Thymus (tissue), 14 donors: Measurements from ENCODE around the gene EDDM3A. TPM values are rescaled to one million over a fixed set of nuclear protein-coding genes. Genes with fewer than 3 reads are reported as not detected.
"Not testable (repeated sequence)": the region's sequence is repeated elsewhere in the genome, so short reads cannot be mapped to it uniquely, and the experiment has no call there.

Source experiments
- DNase-seq, 9 donors: peaks; one replicate each; pipeline ENCODE4 v3.0.0-alpha.2; 2013; ENCODE audit warnings: low spot score in 9 of 9, low read depth in 6 of 9, missing footprints in 1 of 9
- H3K27ac ChIP-seq, 2 donors: one replicate each; pipeline ENCODE4 v1.5.1; 2013; ENCODE audit warnings: control low read depth in 1 of 2, low read depth in 1 of 2, low read length in 1 of 2, mild to moderate bottlenecking in 1 of 2, moderate library complexity in 1 of 2
- H3K27me3 ChIP-seq, 2 donors: one replicate each; pipeline ENCODE4 v1.5.1; 2013; ENCODE audit warnings: low read length in 1 of 2; ENCODE audit not compliant: control insufficient read depth in 2 of 2, insufficient read depth in 1 of 2
- H3K36me3 ChIP-seq, 2 donors: one replicate each; pipeline ENCODE4 v1.5.1; 2013; ENCODE audit warnings: low read length in 1 of 2, mild to moderate bottlenecking in 1 of 2, moderate library complexity in 1 of 2; ENCODE audit not compliant: control insufficient read depth in 2 of 2, insufficient read depth in 2 of 2
- H3K4me1 ChIP-seq, 2 donors: one replicate each; pipeline ENCODE4 v1.5.1; 2013; ENCODE audit warnings: low read length in 2 of 2; ENCODE audit not compliant: control insufficient read depth in 2 of 2, insufficient read depth in 2 of 2
- H3K4me3 ChIP-seq, 2 donors: one replicate each; pipeline ENCODE4 v1.5.1; 2013; ENCODE audit warnings: low read length in 2 of 2, control low read depth in 1 of 2, mild to moderate bottlenecking in 1 of 2
- H3K9me3 ChIP-seq, 2 donors: one replicate each; pipeline ENCODE4 v1.5.1; 2013; ENCODE audit warnings: low read length in 1 of 2, mild to moderate bottlenecking in 1 of 2; ENCODE audit not compliant: control insufficient read depth in 2 of 2, insufficient read depth in 1 of 2
- WGBS: extraction: QIAGEN DNeasy Blood & Tissue Kit; methylation state at CpG from one replicate; pipeline ENCODE4 v1.1.7; 2013; 5-methylcytosine and 5-hydroxymethylcytosine counted together
- long read RNA-seq, 10 donors: transcript quantifications; one replicate each; lab custom pipeline, GENCODE V29; 2026
- polyA plus RNA-seq: library from polyadenylated mRNA; stranded (reverse); fragments of 200-250 nt; gene quantifications from one replicate; pipeline ENCODE4 v1.2.3, GENCODE V29; 2013
- total RNA-seq: library from RNA; stranded (reverse); fragments of 120-200 nt; gene quantifications from one replicate; pipeline ENCODE4 v1.2.4, GENCODE V29; 2013
- donor health status: healthy.

Gene EDDM3A
- total RNA-seq, result not detected
- polyA plus RNA-seq, result 0.11 TPM
- long read RNA-seq, donor 1, result 0 reads
- long read RNA-seq, donor 2, result 0 reads
- long read RNA-seq, donor 3, result 0 reads
- long read RNA-seq, donor 4, result 0 reads
- long read RNA-seq, donor 5, result 0 reads
- long read RNA-seq, donor 6, result 0 reads
- long read RNA-seq, donor 7, result 0 reads
- long read RNA-seq, donor 8, result 0 reads
- long read RNA-seq, donor 9, result 0 reads
- long read RNA-seq, donor 10, result 0 reads

- 93% methylated on average over 6 of the region's 6 CpGs for WGBS
- DNase-seq, result no peak
- no peaks in the 10 kb centered on the region for H3K9me3 ChIP-seq
- no peaks in the 10 kb centered on the region for H3K4me1 ChIP-seq
- no peaks in the 10 kb centered on the region for H3K36me3 ChIP-seq
- H3K27ac ChIP-seq, result no peak within 1 kb of the TSS
- no peak within 1 kb of the TSS for H3K4me3 ChIP-seq
- H3K27me3 ChIP-seq, result no peaks in the 10 kb centered on the region
Measured at GRCh38 chr14:20745571-20746358, at the start of gene EDDM3A. EDDM3A (plus strand) TSS chr14:20745887; CDS start chr14:20747581, 1,694 bp downstream.

- 96% methylated on average over 5 of the region's 5 CpGs for WGBS
- Histone ChIP-seq H3K27me3 (no peaks in the 10 kb centered on the region), H3K4me3 (no peak overlapping the region), H3K4me1 (no peaks in the 10 kb centered on the region), H3K27ac (no peak overlapping the region), H3K36me3 (no peaks in the 10 kb centered on the region), H3K9me3 (no peaks in the 10 kb centered on the region)
- DNase-seq, result no peak
Measured at GRCh38 chr14:20696764-20697163, 48.9 kb upstream of the EDDM3A start.

GRCh38 chr14:20697273-20698017, 48.2 kb upstream of the EDDM3A start:
- H3K9me3 ChIP-seq, result no peaks in the 10 kb centered on the region
- no peaks in the 10 kb centered on the region for H3K4me1 ChIP-seq
- no peaks in the 10 kb centered on the region for H3K36me3 ChIP-seq
- no peaks in the 10 kb centered on the region for H3K27me3 ChIP-seq
- peak in 8 of 9 donors; percentile 8 to 79 (median 57) for DNase-seq
- 41% methylated on average over 6 of the region's 6 CpGs for WGBS
- no peak overlapping the region for H3K27ac ChIP-seq
- H3K4me3 ChIP-seq, result no peak overlapping the region

- H3K4me3 ChIP-seq, result no peak overlapping the region
- no peaks in the 10 kb centered on the region for H3K36me3 ChIP-seq
- no peak for DNase-seq
- no peaks in the 10 kb centered on the region for H3K27me3 ChIP-seq
- H3K9me3 ChIP-seq, result no peaks in the 10 kb centered on the region
- H3K4me1 ChIP-seq, result no peaks in the 10 kb centered on the region
- H3K27ac ChIP-seq, result no peak overlapping the region
Measured at GRCh38 chr14:20698018-20698329, 47.7 kb upstream of the EDDM3A start.

GRCh38 chr14:20698934-20699333, 46.8 kb upstream of the EDDM3A start:
- no peaks in the 10 kb centered on the region for H3K4me1 ChIP-seq
- no peaks in the 10 kb centered on the region for H3K9me3 ChIP-seq
- H3K4me3 ChIP-seq, result no peak overlapping the region
- H3K36me3 ChIP-seq, result no peaks in the 10 kb centered on the region
- 97% methylated on average over 5 of the region's 5 CpGs for WGBS
- H3K27ac ChIP-seq, result no peak overlapping the region
- no peak for DNase-seq
- H3K27me3 ChIP-seq, result no peaks in the 10 kb centered on the region

- Histone ChIP-seq H3K36me3 (no peaks in the 10 kb centered on the region), H3K4me3 (no peak overlapping the region), H3K27ac (no peak overlapping the region), H3K4me1 (no peaks in the 10 kb centered on the region), H3K9me3 (no peaks in the 10 kb centered on the region), H3K27me3 (no peaks in the 10 kb centered on the region)
- no peak for DNase-seq
Measured at GRCh38 chr14:20699931-20700330, 45.8 kb upstream of the EDDM3A start.

- not testable (repeated sequence) for H3K27ac ChIP-seq, DNase-seq, H3K4me1 ChIP-seq, H3K4me3 ChIP-seq, H3K9me3 ChIP-seq, H3K27me3 ChIP-seq, H3K36me3 ChIP-seq
- 92% methylated on average over 7 of the region's 7 CpGs for WGBS
Measured at GRCh38 chr14:20700965-20701364, 44.7 kb upstream of the EDDM3A start.

GRCh38 chr14:20706657-20707355, 38.9 kb upstream of the EDDM3A start:
- no peak overlapping the region for H3K27ac ChIP-seq
- no peak for DNase-seq
- WGBS, result 81% methylated on average over 4 of the region's 4 CpGs

GRCh38 chr14:20707622-20708021, 38.1 kb upstream of the EDDM3A start:
- no peaks in the 10 kb centered on the region for H3K36me3 ChIP-seq
- no peak for DNase-seq
- no peak overlapping the region for H3K27ac ChIP-seq
- no peaks in the 10 kb centered on the region for H3K4me1 ChIP-seq
- no peaks in the 10 kb centered on the region for H3K9me3 ChIP-seq
- no peaks in the 10 kb centered on the region for H3K27me3 ChIP-seq
- H3K4me3 ChIP-seq, result no peak overlapping the region
- WGBS, result 67% methylated on average over 2 of the region's 2 CpGs

More at GRCh38 chr14:20706657-20707355, 38.9 kb upstream of the EDDM3A start:
- Histone ChIP-seq H3K36me3 (no peaks in the 10 kb centered on the region), H3K9me3 (no peaks in the 10 kb centered on the region), H3K27me3 (no peaks in the 10 kb centered on the region), H3K4me1 (no peaks in the 10 kb centered on the region), H3K4me3 (no peak overlapping the region)
